Activated naive CD8-positive, alpha-beta T cell treated with anti-CD3 and anti-CD28 coated beads for 36 hours (primary cell): Measurements from ENCODE around the gene LRRC41. TPM values are rescaled to one million over a fixed set of nuclear protein-coding genes. Genes with fewer than 3 reads are reported as not detected.
A peak's percentile ranks its signal among the peaks of the same experiment; 100 is the strongest.
"Not testable (repeated sequence)": the region's sequence is repeated elsewhere in the genome, so short reads cannot be mapped to it uniquely, and the experiment has no call there.

Source experiments
- DNase-seq: peaks from one replicate; pipeline ENCODE4 v3.0.0; 2021
- H3K27ac Mint-ChIP-seq: one replicate; pipeline ENCODE4 v1.8.0; 2022; ENCODE audit warnings: mild to moderate bottlenecking, moderate library complexity, mixed read lengths
- H3K27me3 Mint-ChIP-seq: one replicate; pipeline ENCODE4 v1.8.0; 2022; ENCODE audit warnings: mild to moderate bottlenecking, mixed read lengths
- H3K36me3 Mint-ChIP-seq: one replicate; pipeline ENCODE4 v1.8.0; 2021; ENCODE audit warnings: mild to moderate bottlenecking, mixed read lengths
- H3K4me1 Mint-ChIP-seq: one replicate; pipeline ENCODE4 v1.8.0; 2021; ENCODE audit warnings: mixed read lengths
- H3K4me3 Mint-ChIP-seq: one replicate; pipeline ENCODE4 v1.8.0; 2022; ENCODE audit warnings: mild to moderate bottlenecking, moderate library complexity, mixed read lengths
- H3K9me3 Mint-ChIP-seq: one replicate; pipeline ENCODE4 v1.8.0; 2022; ENCODE audit warnings: mixed read lengths
- total RNA-seq, 2 experiments: library from RNA; stranded (reverse); gene quantifications; one replicate each; pipeline ENCODE4 v1.2.3, GENCODE V29; 2021

Gene LRRC41
- total RNA-seq, 2 experiments from 2014 or later, result 33.6 to 35.6 TPM

GRCh38 chr1:46333300-46334029 lies 30.0 kb upstream of the LRRC41 start:
- H3K4me3 Mint-ChIP-seq, result no peak overlapping the region
- H3K27me3 Mint-ChIP-seq, result no peaks in the 10 kb centered on the region

DNA sequence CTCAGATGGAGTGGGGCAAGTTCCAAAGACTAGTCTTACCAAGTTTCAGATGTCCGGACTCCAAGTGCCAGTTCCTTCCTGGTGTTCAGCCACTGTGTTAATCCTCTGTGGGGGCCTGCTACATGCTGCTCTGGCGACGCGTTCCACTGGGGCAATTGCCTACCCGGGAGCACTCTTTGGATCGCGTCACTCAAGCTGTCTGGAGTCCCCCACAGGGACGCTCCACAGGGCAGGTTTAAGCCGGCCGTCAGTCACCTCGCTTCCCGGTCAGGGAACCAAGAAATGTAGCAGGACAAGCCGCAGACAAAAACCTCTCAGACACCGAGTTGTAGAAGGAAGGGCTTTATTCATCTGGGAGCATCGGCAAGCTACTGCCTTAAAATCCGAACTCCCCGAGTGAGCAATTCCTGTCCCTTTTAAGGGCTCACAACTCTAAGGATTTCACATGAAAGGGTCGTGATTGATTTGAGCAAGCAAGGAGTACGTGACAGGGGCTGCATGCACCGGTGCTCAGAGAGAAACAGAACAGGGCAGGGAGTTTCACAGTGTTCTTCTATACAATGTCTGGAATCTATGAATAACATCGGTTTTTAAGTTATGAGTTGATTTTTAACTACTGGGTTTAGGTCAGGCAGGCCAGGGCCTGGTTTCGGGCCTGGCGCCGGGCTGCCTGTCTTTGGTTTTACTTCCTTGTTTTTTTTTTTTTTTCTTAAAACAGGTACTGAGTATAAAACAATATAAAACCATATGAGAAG lies 28.5 kb upstream of the LRRC41 start:
- H3K9me3 Mint-ChIP-seq, H3K27ac Mint-ChIP-seq, H3K36me3 Mint-ChIP-seq, H3K27me3 Mint-ChIP-seq, DNase-seq, H3K4me1 Mint-ChIP-seq, H3K4me3 Mint-ChIP-seq: not testable (repeated sequence)

More at GRCh38 chr1:46333300-46334029, 30.0 kb upstream of the LRRC41 start:
- Mint-ChIP-seq H3K27ac (no peak overlapping the region), H3K9me3 (no peaks in the 10 kb centered on the region), H3K36me3 (no peaks in the 10 kb centered on the region), H3K4me1 (no peaks in the 10 kb centered on the region)
- DNase-seq, result no peak

DNA sequence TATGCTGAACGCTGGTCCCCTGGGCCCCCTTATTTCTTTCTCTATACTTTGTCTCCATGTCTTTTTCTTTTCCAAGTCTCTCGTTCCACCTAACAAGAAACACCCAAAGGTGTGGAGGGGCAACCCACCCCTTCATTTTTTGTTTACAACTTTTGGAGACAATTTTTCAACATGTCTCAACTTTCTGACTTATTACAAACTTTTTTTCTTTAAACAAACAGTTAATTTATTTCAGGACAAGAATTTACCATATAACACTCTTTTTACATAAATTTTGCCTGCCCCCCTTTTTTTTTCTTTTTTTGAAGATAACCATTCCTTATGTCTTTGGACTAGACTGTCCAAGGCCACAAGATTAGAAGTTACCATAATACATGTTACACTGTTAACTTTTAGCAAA lies 27.0 kb upstream of the LRRC41 start:
- not testable (repeated sequence) for H3K9me3 Mint-ChIP-seq

DNA sequence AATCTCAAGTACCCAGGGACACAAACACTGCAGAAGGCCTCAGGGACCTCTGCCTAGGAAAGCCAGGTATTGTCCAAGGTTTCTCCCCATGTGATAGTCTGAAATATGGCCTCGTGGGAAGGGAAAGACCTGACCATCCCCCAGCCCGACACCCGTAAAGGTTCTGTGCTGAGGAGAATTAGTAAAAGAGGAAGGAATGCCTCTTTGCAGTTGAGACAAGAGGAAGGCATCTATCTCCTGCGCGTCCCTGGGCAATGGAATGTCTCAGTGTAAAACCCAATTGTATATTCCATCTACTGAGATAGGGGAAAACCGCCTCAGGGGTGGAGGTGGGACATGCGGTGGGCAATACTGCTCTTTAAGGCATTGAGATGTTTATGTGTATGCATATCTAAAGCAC lies 26.4 kb upstream of the LRRC41 start:
- not testable (repeated sequence) for DNase-seq, H3K27me3 Mint-ChIP-seq, H3K36me3 Mint-ChIP-seq, H3K4me1 Mint-ChIP-seq, H3K27ac Mint-ChIP-seq, H3K9me3 Mint-ChIP-seq, H3K4me3 Mint-ChIP-seq

More for the DNA sequence above, 27.0 kb upstream of the LRRC41 start:
- H3K27me3 Mint-ChIP-seq, H3K36me3 Mint-ChIP-seq, H3K4me1 Mint-ChIP-seq, H3K27ac Mint-ChIP-seq, DNase-seq, H3K4me3 Mint-ChIP-seq: not testable (repeated sequence)

DNA sequence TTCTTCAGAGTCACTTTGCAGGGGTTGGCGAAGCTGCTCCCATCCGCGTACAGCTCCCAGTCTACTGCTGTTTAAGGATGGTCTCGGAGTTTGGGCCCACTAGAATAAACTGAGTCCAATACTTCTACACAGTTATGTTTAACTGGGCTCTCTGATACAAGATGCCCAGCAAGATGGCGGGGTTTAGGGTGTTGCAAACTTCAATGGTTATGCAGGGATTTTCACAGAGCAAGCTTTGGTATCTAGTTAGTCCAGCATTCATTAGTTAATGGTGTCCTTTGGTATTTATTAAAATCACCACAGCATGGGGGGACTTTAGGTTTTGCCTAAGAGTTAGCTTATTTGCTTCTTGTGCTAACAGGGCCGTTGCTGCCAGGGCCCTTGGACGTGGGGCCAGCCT lies 24.8 kb upstream of the LRRC41 start:
- H3K4me1 Mint-ChIP-seq, H3K27ac Mint-ChIP-seq, H3K36me3 Mint-ChIP-seq, H3K4me3 Mint-ChIP-seq, DNase-seq, H3K9me3 Mint-ChIP-seq, H3K27me3 Mint-ChIP-seq: not testable (repeated sequence)

GRCh38 chr1:46325285-46326076 lies 22.1 kb upstream of the LRRC41 start:
- H3K36me3 Mint-ChIP-seq, DNase-seq, H3K4me3 Mint-ChIP-seq, H3K9me3 Mint-ChIP-seq, H3K4me1 Mint-ChIP-seq, H3K27ac Mint-ChIP-seq, H3K27me3 Mint-ChIP-seq: not testable (repeated sequence)

DNA sequence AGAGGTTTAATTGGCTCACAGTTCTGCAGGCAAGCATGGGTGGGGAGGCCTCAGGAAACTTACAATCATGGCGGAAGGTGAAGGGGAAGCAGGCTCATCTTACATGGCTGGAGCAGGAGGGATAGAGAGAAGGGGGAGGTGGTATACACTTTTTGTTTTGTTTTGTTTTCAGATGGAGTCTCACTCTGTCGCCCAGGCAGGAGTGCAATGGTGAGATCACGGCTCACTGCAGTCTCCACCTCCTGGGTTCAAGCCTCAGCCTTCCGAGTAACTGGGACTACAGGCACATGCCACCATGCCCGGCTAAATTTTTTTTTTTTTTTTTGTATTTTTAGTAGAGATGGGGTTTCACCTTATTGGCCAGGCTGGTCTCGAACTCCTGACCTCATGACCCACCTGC lies 18.8 kb upstream of the LRRC41 start:
- not testable (repeated sequence) for H3K27me3 Mint-ChIP-seq, H3K9me3 Mint-ChIP-seq, H3K27ac Mint-ChIP-seq, H3K36me3 Mint-ChIP-seq, DNase-seq, H3K4me3 Mint-ChIP-seq, H3K4me1 Mint-ChIP-seq

DNA sequence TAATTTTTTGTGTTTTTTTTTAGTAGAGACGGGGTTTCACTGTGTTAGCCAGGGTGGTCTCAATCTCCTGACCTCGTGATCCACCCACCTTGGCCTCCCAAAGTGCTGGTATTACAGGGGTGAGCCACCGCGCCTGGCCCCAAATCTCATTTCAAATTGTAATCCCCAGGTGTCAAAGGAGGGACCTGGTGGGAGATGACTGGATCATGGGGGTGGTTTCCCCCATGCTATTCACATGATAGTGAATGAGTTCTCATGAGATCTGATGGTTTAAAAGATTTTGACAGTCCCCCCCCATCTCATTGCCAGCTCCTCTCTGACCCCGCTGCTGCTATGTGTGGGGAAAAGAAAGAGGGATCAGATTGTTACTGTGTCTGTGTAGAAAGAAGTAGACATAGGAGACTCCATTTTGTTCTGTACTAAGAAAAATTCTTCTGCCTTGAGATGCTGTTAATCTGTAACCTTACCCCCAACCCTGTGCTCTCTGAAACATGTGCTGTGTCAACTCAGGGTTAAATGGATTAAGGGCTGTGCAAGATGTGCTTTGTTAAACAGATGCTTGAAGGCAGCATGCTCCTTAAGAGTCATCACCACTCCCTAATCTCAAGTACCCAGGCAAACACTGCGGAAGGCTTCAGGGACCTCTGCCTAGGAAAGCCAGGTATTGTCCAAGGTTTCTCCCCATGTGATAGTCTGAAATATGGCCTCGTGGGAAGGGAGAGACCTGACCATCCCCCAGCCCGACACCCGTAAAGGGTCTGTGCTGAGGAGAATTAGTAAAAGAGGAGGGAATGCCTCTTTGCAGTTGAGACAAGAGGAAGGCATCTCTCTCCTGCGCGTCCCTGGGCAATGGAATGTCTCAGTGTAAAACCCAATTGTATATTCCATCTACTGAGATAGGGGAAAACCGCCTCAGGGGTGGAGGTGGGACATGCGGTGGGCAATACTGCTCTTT lies 16.8 kb upstream of the LRRC41 start:
- H3K9me3 Mint-ChIP-seq, H3K27ac Mint-ChIP-seq, H3K27me3 Mint-ChIP-seq, DNase-seq, H3K4me1 Mint-ChIP-seq, H3K4me3 Mint-ChIP-seq: not testable (repeated sequence)
- peaks cover 10% of the 10 kb centered on the region for H3K36me3 Mint-ChIP-seq

DNA sequence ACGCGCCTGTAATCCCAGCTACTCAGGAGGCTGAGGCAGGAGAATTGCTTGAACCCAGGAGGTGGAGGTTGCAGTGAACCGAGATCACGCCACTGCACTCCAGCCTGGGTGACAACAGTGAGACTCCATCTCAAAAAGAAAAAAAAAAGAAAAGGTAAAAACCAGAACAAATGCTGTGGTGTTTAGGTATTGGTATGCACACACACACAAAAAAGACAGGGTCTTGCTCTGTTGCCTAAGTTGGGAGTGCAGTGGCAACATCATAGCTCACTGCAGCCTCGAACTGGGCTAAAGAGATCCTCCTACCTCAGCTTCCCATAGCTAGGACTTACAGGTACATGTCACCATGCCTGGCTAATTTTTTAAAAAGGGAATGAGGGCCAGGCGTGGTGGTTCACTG lies 15.9 kb upstream of the LRRC41 start:
- not testable (repeated sequence) for H3K9me3 Mint-ChIP-seq, H3K4me3 Mint-ChIP-seq, H3K4me1 Mint-ChIP-seq, H3K27ac Mint-ChIP-seq, H3K27me3 Mint-ChIP-seq, DNase-seq
- H3K36me3 Mint-ChIP-seq, result peaks cover 14% of the 10 kb centered on the region

GRCh38 chr1:46317323-46317722 lies 13.9 kb upstream of the LRRC41 start:
- DNase-seq, result no peak
- Mint-ChIP-seq H3K27me3 (no peaks in the 10 kb centered on the region), H3K4me1 (no peaks in the 10 kb centered on the region), H3K9me3 (no peaks in the 10 kb centered on the region), H3K36me3 (peaks cover 19% of the 10 kb centered on the region), H3K27ac (no peak overlapping the region), H3K4me3 (no peak overlapping the region)

GRCh38 chr1:46315669-46316403 lies 12.4 kb upstream of the LRRC41 start:
- no peaks in the 10 kb centered on the region for H3K9me3 Mint-ChIP-seq
- H3K4me3 Mint-ChIP-seq, result no peak overlapping the region
- no peaks in the 10 kb centered on the region for H3K4me1 Mint-ChIP-seq
- no peaks in the 10 kb centered on the region for H3K27me3 Mint-ChIP-seq
- peak overlapping the region; percentile 19 for H3K27ac Mint-ChIP-seq
- peaks cover 26% of the 10 kb centered on the region for H3K36me3 Mint-ChIP-seq
- no peak for DNase-seq

GRCh38 chr1:46310321-46310720 lies 6.9 kb upstream of the LRRC41 start:
- Mint-ChIP-seq H3K9me3 (no peaks in the 10 kb centered on the region), H3K4me3 (no peak overlapping the region), H3K27ac (no peak overlapping the region), H3K36me3 (peaks cover 35% of the 10 kb centered on the region), H3K27me3 (no peaks in the 10 kb centered on the region), H3K4me1 (peaks cover 16% of the 10 kb centered on the region)
- no peak for DNase-seq

GRCh38 chr1:46309401-46310159 lies 6.2 kb upstream of the LRRC41 start:
- H3K4me1 Mint-ChIP-seq, result peaks cover 19% of the 10 kb centered on the region
- peaks cover 34% of the 10 kb centered on the region for H3K36me3 Mint-ChIP-seq
- H3K9me3 Mint-ChIP-seq, result no peaks in the 10 kb centered on the region
- H3K27me3 Mint-ChIP-seq, result no peaks in the 10 kb centered on the region
- H3K4me3 Mint-ChIP-seq, result no peak overlapping the region
- H3K27ac Mint-ChIP-seq, result no peak overlapping the region
- DNase-seq, result no peak
